Measurements from ENCODE around the gene LARGE1.

The LARGE1 gene

DNA sequence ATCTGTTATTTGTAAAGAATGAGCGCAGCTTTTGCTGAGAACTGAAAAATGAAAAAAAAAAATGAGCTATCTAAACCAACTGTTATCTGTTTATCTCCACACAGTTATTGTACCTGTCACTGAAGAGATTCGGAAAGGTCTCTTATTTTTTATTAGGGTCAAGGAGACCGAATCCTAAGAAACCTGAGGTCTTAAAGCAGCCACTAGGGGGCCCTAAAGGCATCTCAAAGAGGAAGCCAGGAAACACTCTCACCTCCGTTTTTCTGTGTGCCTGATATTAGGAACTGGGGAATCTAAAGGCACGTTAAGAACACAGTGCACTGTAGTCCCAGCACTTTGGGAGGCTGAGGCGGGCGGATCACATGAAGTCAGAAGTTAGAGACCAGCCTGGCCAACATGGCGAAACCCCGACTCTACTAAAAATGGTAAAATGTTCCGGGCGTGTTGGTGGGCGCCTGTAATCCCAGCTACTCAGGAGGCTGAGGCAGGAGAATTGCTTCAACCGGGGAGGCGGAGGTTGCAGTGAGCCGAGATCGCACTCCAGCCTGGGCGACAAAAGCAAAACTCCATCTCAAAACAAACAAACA is 3.5 kb upstream of the LARGE1 start:
- H3K36me3 ChIP-seq (replicated peaks) = no peaks in the 10 kb centered on the region
- no peak overlapping the region for H3K27ac ChIP-seq
- TF ChIP-seq, protein P1, sequence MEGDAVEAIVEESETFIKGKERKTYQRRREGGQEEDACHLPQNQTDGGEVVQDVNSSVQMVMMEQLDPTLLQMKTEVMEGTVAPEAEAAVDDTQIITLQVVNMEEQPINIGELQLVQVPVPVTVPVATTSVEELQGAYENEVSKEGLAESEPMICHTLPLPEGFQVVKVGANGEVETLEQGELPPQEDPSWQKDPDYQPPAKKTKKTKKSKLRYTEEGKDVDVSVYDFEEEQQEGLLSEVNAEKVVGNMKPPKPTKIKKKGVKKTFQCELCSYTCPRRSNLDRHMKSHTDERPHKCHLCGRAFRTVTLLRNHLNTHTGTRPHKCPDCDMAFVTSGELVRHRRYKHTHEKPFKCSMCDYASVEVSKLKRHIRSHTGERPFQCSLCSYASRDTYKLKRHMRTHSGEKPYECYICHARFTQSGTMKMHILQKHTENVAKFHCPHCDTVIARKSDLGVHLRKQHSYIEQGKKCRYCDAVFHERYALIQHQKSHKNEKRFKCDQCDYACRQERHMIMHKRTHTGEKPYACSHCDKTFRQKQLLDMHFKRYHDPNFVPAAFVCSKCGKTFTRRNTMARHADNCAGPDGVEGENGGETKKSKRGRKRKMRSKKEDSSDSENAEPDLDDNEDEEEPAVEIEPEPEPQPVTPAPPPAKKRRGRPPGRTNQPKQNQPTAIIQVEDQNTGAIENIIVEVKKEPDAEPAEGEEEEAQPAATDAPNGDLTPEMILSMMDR (IDR thresholded peaks at IDR 0.05; ENCODE audit: low read depth, low read length, missing control alignments) = peak; percentile 82
- H3K4me3 ChIP-seq (ENCODE audit: low read depth, low read length) = no peak overlapping the region
- no peaks in the 10 kb centered on the region for H3K27me3 ChIP-seq (replicated peaks)
- in situ Hi-C loops (cut with HindIII; ENCODE audit: low pct_ligation_motif_present, low sequenced_read_pairs) = no loop called here
- peak; percentile 62 for DNase-seq

- H3K4me3 ChIP-seq (ENCODE audit: low read depth, low read length) = no peak overlapping the region
Measured at GRCh38 chr22:33923033-33923432, 2.8 kb upstream of the LARGE1 start.

GRCh38 chr22:33922349-33922681 is 2.0 kb upstream of the LARGE1 start:
- Histone ChIP-seq H3K27ac (no peak overlapping the region), H3K4me3 (ENCODE audit: low read depth, low read length) (peak overlapping the region; percentile 64), H3K36me3 (replicated peaks) (no peaks in the 10 kb centered on the region), H3K27me3 (replicated peaks) (no peaks in the 10 kb centered on the region)
- peak; percentile 21 for DNase-seq
- in situ Hi-C loops (cut with HindIII; ENCODE audit: low pct_ligation_motif_present, low sequenced_read_pairs) = no loop called here
- TF ChIP-seq, protein P1 (IDR thresholded peaks at IDR 0.05; ENCODE audit: low read depth, low read length, missing control alignments) = no peak

More at GRCh38 chr22:33923033-33923432, 2.8 kb upstream of the LARGE1 start:
- Histone ChIP-seq H3K27me3 (replicated peaks) (no peaks in the 10 kb centered on the region), H3K36me3 (replicated peaks) (no peaks in the 10 kb centered on the region), H3K27ac (no peak overlapping the region)
- no peak for DNase-seq
- TF ChIP-seq, protein P1 (IDR thresholded peaks at IDR 0.05; ENCODE audit: low read depth, low read length, missing control alignments) = no peak
- in situ Hi-C loops (cut with HindIII; ENCODE audit: low pct_ligation_motif_present, low sequenced_read_pairs) = no loop called here

- in situ Hi-C loops (cut with HindIII; ENCODE audit: low pct_ligation_motif_present, low sequenced_read_pairs) = no loop called here
- peak; percentile 44 for DNase-seq
- H3K27ac ChIP-seq = no peak overlapping the region
- peak overlapping the region; percentile 64 for H3K4me3 ChIP-seq (ENCODE audit: low read depth, low read length)
- TF ChIP-seq, protein P1 (IDR thresholded peaks at IDR 0.05; ENCODE audit: low read depth, low read length, missing control alignments) = no peak
- H3K27me3 ChIP-seq (replicated peaks) = no peaks in the 10 kb centered on the region
- no peaks in the 10 kb centered on the region for H3K36me3 ChIP-seq (replicated peaks)
Measured at GRCh38 chr22:33921525-33922348, 1.5 kb upstream of the LARGE1 start.

GRCh38 chr22:33920927-33921524 is 750 bp upstream of the LARGE1 start:
- no peaks in the 10 kb centered on the region for H3K27me3 ChIP-seq (replicated peaks)
- TF ChIP-seq, protein P1 (IDR thresholded peaks at IDR 0.05; ENCODE audit: low read depth, low read length, missing control alignments) = no peak
- no peak overlapping the region for H3K27ac ChIP-seq
- H3K36me3 ChIP-seq (replicated peaks) = no peaks in the 10 kb centered on the region
- in situ Hi-C loops (cut with HindIII; ENCODE audit: low pct_ligation_motif_present, low sequenced_read_pairs) = no loop called here
- H3K4me3 ChIP-seq (ENCODE audit: low read depth, low read length) = peak overlapping the region; percentile 64
- peak; percentile 96 for DNase-seq

Measured in brain microvascular endothelial cell (primary cell).